Dedifferentiated amniotic fluid mesenchymal stem cell (primary cell): ENCODE data around the gene KDR.

Experiments used
- DNase-seq: peaks from one replicate; pipeline ENCODE4 v3.0.0-alpha.2; 2016; ENCODE audit errors: extremely low spot score

Gene KDR

GRCh38 chr4:55079451-55080173, 45.8 kb downstream of the KDR start:
- no peak for DNase-seq

- DNase-seq = no peak
These were observed 46.4 kb downstream of the KDR start for GRCh38 chr4:55078987-55079386.

- no peak for DNase-seq
These were observed 47.8 kb downstream of the KDR start for GRCh38 chr4:55077577-55077976.

GRCh38 chr4:55075823-55076716, 49.3 kb downstream of the KDR start:
- DNase-seq = no peak

- DNase-seq = no peak
These were observed 50.0 kb downstream of the KDR start for GRCh38 chr4:55075376-55075775.

GRCh38 chr4:55074386-55074785, 51.0 kb downstream of the KDR start:
- no peak for DNase-seq

- DNase-seq = no peak
These were observed 53.4 kb downstream of the KDR start for GRCh38 chr4:55071951-55072350.

GRCh38 chr4:55069248-55069647, 56.1 kb downstream of the KDR start:
- DNase-seq = no peak

- no peak for DNase-seq
These were observed 56.9 kb downstream of the KDR start for GRCh38 chr4:55068522-55068921.

- no peak for DNase-seq
These were observed 59.4 kb downstream of the KDR start for GRCh38 chr4:55066018-55066417.

- DNase-seq = no peak
These were observed 69.9 kb downstream of the KDR start for GRCh38 chr4:55055529-55055928.

GRCh38 chr4:55051532-55051931, 73.9 kb downstream of the KDR start:
- no peak for DNase-seq

GRCh38 chr4:55050418-55050950, 74.9 kb downstream of the KDR start:
- no peak for DNase-seq

GRCh38 chr4:55038176-55038890, 87.1 kb downstream of the KDR start:
- DNase-seq = no peak

GRCh38 chr4:55037728-55038127, 87.7 kb downstream of the KDR start:
- DNase-seq = no peak

- no peak for DNase-seq
These were observed 89.0 kb downstream of the KDR start for GRCh38 chr4:55036405-55036804.

GRCh38 chr4:55035892-55036291, 89.5 kb downstream of the KDR start:
- DNase-seq = no peak

- no peak for DNase-seq
These were observed 92.1 kb downstream of the KDR start for GRCh38 chr4:55033296-55033695.

GRCh38 chr4:55032788-55033187, 92.6 kb downstream of the KDR start:
- no peak for DNase-seq

GRCh38 chr4:55032179-55032578, 93.2 kb downstream of the KDR start:
- no peak for DNase-seq

- no peak for DNase-seq
These were observed 94.2 kb downstream of the KDR start for GRCh38 chr4:55031158-55031557.

GRCh38 chr4:55030589-55030988, 94.8 kb downstream of the KDR start:
- DNase-seq = no peak
